Fibroblast of skin of abdomen (primary cell): ENCODE results near the gene SRP9.
"Not testable (repeated sequence)": the region's sequence is repeated elsewhere in the genome, so short reads cannot be mapped to it uniquely, and the experiment has no call there.

ENCODE experiments used
- DNase-seq: peaks from one replicate; pipeline ENCODE4 v3.0.0-alpha.2; 2013

SRP9 gene

GRCh38 chr1:225776294-225776693 is 1.3 kb upstream of the SRP9 start:
- DNase-seq: no peak

DNA sequence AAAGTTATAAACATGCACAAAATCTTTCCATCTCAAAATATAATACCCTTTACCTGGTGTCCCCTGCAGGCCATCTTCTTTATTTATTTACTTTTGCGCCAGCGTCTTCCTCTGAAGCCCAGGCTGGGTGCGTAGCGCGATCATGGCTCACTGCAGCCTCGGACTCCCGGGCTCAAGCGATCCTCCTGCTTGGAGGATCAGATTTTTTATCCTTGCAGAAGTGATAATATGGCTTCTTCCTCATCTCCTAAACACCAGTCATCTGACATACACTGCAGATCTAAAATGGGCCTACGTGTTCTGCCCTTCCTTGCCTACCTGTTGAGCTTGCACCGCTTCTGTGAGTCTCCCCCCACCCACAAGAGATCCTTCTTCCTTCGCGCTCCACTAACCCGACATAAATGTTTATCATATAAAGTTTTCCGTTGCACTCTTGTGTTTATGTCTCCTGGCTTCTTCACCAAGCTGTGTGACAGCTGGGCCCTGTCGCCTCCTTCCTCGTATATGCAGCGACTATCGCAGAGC is 506 bp upstream of the SRP9 start:
- DNase-seq: no peak

DNA sequence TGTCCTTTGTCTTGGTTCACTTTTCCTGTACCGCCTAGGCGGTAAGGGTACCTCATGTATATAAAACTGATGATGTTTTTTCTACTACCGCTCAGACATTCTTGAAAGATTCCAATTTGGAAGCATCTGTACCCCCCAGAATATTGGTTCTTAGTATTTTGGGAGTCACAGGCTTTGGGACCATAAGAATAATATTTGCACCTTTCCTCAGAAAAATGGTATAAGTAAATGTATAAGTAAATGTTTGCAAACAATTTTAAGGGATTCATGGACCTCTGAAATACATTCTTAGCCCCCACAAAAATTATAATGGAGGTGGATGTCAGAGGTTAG is 677 bp downstream of the SRP9 start:
- DNase-seq: no peak

GRCh38 chr1:225779165-225779564 is 1.5 kb downstream of the SRP9 start:
- not testable (repeated sequence) for DNase-seq

DNA sequence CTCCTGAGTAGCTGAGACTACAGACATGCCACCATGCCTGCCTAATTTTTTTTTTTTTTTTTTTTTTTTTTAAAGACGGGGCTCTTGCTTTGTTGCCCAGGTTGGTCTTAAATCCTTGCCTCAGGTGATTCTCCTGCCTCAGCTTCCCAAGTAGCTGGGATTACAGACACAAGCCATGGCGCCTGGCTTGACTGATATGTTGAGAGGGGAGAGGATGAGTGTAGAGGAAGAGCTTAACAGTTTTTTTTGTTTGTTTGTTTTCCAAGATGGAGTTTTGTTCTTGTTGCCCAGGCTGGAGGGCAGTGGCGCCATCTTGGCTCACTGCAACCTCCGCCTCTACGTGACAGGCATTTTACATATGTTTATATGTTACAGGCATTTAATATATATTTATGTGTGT is 2.5 kb downstream of the SRP9 start:
- no peak for DNase-seq

DNA sequence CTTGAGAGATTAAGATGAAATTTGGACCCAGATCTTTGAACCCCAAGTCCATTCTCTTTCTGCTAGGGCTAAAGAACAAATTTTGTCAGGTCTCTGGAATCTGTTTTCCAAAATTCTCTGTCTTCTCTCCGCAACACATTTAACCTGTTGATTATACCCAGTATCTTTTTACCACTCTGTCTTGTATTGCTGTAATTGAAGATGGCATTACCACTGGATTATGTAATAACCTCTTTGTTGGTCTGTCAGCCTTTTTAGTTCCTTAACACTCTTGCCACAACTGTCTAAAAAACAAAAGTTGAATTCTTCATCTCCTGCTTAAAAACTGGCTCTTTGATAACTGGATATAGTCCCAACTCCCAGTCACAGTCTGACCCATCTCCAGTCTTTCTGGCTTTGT is 3.0 kb downstream of the SRP9 start:
- no peak for DNase-seq

DNA sequence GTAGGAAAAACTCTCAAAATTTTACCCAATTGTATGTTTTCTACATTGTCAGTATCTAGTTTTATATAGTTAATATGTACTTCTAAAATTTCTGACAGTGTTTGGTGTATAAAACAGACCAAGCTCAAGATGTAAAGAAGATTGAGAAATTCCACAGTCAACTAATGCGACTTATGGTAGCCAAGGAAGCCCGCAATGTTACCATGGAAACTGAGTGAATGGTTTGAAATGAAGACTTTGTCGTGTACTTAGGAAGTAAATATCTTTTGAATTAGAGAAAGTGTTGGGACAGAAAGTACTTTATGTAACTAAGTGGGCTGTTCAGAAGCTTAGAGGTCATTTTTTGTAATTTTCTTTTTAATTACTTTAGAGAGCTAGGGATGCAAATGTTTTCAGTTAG is 11.5 kb downstream of the SRP9 start:
- not testable (repeated sequence) for DNase-seq

- DNase-seq: no peak
Observed at GRCh38 chr1:225794954-225795353, 17.3 kb downstream of the SRP9 start.

DNA sequence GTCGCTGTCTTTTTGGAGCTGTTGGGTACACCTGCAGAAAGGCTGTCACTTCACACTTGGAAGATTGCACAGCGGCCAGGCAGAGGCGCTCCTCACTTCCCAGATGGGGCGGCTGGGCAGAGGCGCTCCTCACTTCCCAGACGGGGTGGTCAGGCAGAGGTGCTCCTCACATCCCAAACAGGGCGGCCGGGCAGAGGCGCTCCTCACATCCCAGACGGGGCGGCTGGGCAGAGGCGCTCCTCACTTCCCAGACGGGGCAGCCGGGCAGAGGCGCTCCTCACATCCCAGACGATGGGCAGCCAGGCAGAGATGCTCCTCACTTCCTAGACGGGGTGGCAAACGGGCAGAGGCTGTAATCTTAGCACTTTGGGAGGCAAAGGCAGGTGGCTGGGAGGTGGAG is 18.5 kb downstream of the SRP9 start:
- not testable (repeated sequence) for DNase-seq

GRCh38 chr1:225801146-225801545 is 23.5 kb downstream of the SRP9 start:
- not testable (repeated sequence) for DNase-seq

DNA sequence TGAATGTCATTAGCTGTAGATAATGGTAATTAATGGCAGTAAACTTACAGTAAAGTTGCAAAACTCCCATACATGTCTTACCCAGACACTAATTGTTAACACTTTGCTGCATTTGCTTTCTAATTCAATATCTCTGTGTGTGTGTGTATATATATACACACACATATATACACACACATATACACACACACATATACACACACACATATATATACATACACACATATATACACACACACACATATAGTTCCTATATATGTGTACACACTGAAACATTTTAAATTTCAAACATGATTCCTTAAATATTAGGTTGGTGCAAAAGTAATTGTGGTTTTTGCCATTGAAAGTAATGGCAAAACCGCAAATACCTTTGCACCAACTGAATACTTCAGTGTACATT is 28.6 kb downstream of the SRP9 start:
- no peak for DNase-seq

GRCh38 chr1:225806736-225807135 is 29.1 kb downstream of the SRP9 start:
- not testable (repeated sequence) for DNase-seq

DNA sequence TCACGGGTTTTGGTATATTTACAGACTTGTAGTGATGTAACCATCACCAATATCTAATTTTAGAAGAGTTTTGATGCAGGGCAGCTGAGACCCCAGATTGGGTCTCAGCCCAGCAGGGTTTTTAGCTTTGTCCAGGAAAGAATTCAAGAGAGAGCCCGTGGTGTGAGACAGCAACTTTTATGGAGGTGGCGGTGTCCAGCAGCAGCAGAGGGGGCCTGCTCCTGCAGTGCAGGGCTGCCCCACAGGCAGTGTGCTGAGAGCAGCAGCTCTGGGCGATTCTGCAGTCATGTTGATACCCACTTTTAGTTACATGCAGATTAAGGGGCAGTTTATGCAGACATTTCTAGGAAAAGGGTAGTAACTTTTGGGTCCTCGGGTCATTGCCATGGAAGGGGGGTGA is 30.5 kb downstream of the SRP9 start:
- DNase-seq: no peak

DNA sequence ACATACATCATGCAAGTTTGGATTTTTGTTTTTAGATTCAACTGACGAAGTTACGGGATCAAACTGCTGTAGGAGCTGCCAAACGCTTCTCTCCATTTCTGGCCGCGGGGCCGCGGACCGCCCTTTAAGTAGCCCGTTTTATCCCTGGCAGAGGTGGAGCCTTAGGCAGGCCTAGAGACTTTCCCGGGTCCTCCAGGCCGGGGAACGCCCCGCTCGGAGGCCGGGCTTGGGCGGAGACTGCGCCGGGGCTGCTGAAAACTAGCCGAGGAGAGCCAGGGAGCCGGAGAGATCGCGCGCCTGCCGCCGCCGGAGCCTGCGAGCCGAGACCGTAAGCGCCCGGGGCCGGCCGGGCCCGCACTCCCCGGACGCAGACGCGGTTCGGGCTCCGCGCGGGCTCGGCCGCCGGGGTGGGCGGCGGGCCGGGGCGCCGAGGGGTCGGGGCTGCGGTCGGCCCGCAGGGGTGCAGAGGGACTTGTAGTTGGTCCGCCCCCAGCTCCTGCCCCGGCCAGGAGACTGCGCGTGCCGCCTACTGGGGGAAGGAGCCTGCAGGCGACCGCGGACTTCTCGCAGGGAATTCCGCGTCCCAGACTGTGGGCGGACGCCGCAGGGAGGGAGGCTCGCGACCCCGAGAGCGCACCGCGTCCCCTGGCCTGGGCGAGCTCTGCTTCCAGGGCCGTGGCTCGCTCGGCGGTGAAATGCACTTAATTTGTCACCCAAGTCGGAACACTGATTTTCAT is 32.4 kb downstream of the SRP9 start, which contains the start of gene EPHX1:
Gene EPHX1 (plus strand): TSS at position 283 of the 737 bp plus-strand sequence. CDS start 18,606 bp downstream, outside the sequence.
- peak; percentile 86 for DNase-seq

GRCh38 chr1:225810579-225811538 is 33.2 kb downstream of the SRP9 start:
- DNase-seq: not testable (repeated sequence)

DNA sequence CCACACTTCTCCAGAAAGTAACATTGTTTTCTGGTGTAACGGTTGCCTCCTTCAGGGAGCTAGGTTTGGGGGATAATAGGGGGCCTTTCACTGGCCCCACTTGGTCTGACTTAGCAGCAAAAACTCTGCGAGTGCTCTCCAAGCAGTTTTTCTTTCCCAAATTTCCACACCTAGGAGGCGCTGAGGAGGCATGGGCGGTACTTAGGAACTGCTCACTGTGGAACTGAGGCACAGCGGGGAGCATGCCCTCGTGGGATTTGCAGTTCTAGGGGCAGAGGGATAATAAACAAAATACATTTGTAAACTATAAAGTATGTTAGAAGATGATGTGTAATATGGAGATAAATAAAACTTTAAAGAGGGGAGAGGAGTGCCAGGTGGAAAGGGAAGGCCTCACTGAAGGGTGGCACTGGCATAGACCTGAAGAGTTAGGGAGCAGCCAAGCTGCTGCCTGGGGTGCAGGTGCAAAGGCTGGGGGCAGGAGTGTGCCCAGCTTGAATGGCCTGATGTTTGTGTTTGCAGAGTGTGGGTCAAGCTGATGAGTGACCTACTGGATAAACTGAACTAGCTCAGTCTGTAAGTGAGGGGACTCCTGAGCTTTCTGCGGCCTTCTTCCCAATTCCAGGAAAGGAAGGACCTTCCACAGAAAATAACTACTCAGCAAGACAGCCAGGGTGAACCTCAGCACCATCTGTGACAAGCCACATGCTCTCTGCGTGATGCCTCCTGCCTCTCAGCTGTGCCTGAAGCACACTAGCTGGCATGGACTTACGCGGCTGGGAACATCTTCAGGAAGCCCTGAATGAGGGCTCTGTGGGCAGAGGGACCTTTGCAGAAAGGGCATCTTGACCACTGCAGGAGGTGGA is 34.2 kb downstream of the SRP9 start:
- no peak for DNase-seq

DNA sequence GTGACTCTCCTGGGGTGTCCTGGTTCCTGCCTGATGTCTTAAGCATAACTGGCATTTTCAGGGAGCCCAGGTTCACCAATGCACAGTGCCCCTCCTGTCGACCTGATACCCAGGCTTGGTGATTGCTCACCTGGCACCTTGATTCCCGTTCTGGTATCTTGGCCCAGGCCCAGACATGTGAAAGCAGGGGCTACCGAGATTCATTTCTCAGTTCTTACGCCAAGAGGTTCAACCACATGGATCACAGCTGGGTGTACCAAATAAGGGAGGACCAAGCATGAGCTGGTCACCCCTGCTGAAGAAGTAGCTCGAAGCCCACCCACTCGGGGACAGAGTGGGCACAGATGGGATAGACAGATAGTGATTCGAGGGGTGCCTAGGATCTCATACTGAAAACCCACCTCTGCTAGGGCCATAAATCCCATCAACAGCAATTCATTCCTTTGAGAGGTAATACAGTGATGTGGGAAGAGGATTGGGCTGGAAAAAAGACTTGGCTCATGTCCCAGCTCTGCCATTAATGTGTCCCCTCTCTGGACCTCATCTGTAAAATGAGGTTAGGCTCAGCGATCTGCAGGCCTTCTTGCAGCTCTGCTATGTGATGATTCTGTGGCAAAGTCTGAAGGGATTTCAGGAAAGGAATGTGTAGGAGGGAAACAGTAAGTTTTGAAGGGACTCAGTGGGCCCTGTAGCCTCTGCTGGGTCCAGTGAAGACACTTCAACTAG is 35.0 kb downstream of the SRP9 start:
- peak; percentile 3 for DNase-seq

GRCh38 chr1:225813214-225813964 is 35.8 kb downstream of the SRP9 start:
- peak; percentile 17 for DNase-seq

DNA sequence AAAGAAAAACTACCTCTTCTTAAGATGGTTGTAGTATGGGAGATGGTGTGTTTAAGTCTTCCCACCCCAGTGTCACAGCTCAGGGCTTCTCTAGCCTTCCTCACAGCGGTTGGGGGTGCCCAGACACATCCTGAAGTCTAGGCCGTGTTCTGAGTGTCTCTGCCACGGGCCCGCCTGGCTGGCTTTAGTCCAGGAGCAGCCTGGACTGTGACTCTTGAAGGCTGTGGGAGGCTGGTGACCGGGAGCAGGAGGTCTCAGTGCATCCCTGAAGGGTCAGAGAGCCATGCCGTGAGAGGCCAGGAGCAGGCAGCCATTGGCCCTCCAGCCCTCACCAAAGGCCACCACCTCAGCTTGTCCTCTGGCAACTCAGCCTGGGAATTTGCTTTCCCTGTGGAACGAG is 36.8 kb downstream of the SRP9 start:
- DNase-seq: no peak

- DNase-seq: not testable (repeated sequence)
Observed at GRCh38 chr1:225815090-225815489, 37.5 kb downstream of the SRP9 start.
